ENCODE data around the gene TDG. TPM values are rescaled to one million over a fixed set of nuclear protein-coding genes. Genes with fewer than 3 reads are reported as not detected.

Gene TDG
- total RNA-seq, 4 donors from 2014 or later, result 23.4 to 42.2 (median 24.2) TPM

DNA sequence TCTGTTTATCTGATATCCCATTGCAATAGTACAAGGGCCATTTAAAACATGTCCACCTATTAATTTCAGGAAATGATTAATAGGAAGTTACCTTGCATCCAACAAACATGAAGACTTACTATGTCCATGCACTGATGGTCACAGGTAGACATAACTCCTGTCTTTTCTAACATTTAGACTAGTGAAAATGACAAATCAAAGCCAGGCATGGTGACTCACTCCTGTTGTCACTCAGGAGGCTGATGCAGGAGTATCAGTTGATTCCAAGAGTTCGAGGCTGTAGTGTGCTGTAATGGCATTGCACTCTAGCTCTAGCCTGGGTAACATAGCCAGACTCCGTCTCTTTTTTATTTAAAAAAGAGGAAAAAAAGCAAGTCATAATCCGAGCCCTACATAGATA, 20.7 kb upstream of the TDG start:
- Histone ChIP-seq H3K4me1 (no peaks in the 10 kb centered on the region), H3K27ac (no peak overlapping the region), H3K27me3 (no peaks in the 10 kb centered on the region), H3K4me3 (no peak overlapping the region), H3K9me3 (no peaks in the 10 kb centered on the region), H3K36me3 (peaks cover 94% of the 10 kb centered on the region)
- 95% methylated on average over 3 of the region's 3 CpGs for WGBS
- DNase-seq (ENCODE audit: low spot score in 2 of 2), result no peak
- TF ChIP-seq, protein P1, sequence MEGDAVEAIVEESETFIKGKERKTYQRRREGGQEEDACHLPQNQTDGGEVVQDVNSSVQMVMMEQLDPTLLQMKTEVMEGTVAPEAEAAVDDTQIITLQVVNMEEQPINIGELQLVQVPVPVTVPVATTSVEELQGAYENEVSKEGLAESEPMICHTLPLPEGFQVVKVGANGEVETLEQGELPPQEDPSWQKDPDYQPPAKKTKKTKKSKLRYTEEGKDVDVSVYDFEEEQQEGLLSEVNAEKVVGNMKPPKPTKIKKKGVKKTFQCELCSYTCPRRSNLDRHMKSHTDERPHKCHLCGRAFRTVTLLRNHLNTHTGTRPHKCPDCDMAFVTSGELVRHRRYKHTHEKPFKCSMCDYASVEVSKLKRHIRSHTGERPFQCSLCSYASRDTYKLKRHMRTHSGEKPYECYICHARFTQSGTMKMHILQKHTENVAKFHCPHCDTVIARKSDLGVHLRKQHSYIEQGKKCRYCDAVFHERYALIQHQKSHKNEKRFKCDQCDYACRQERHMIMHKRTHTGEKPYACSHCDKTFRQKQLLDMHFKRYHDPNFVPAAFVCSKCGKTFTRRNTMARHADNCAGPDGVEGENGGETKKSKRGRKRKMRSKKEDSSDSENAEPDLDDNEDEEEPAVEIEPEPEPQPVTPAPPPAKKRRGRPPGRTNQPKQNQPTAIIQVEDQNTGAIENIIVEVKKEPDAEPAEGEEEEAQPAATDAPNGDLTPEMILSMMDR (IDR thresholded peaks at IDR 0.05), result no peak
- TF ChIP-seq POLR2AphosphoS5 (IDR thresholded peaks at IDR 0.05) (no peak), EP300 (IDR thresholded peaks at IDR 0.05) (no peak), POLR2A (IDR thresholded peaks at IDR 0.05) (no peak)

DNA sequence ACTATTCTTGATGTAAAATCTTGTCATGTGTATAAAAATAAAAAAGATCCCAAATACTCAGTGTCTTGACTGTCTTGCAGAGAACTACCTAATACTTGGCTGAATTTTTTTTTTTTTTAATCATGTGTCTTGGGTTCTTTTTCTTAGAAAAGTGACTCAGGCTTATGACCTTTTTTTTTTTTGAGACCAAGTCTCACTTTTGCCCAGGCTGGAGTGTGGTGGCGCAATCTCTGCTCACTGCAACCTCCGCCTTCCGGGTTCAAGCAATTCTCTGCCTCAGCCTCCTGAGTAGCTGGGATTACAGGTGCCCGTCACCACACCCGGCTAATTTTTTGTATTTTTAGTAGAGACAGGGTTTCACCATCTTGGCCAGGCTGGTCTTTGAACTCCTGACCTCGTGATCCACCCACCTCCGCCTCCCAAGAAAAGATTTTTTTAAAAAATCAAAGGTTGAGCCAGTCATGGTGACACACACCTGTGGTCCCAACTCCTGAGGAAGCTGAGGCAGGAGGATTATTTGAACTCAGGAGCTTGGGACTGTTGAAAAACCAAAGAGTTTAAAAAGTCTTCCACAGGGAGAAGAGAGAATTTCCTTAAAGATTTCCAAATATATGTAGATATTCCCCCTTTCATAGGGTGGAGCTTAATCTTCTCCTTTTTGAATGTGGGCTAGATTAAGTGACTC, 17.7 kb upstream of the TDG start:
- Histone ChIP-seq H3K9me3 (no peaks in the 10 kb centered on the region), H3K36me3 (peaks cover 94% of the 10 kb centered on the region)
- WGBS, result 85% methylated on average over 7 of the region's 7 CpGs

GRCh38 chr12:103948746-103949406, 16.8 kb upstream of the TDG start:
- no peak overlapping the region for H3K4me3 ChIP-seq
- peaks cover 94% of the 10 kb centered on the region for H3K36me3 ChIP-seq
- 85% methylated on average over 13 of the region's 13 CpGs for WGBS
- no peak for TF ChIP-seq POLR2A (IDR thresholded peaks at IDR 0.05)
- no peak for TF ChIP-seq POLR2AphosphoS5 (IDR thresholded peaks at IDR 0.05)
- TF ChIP-seq EP300 (IDR thresholded peaks at IDR 0.05), result no peak
- TF ChIP-seq, protein P1 (IDR thresholded peaks at IDR 0.05), result no peak
- no peaks in the 10 kb centered on the region for H3K4me1 ChIP-seq
- no peak for DNase-seq (ENCODE audit: low spot score in 2 of 2)
- H3K27me3 ChIP-seq, result no peaks in the 10 kb centered on the region
- H3K27ac ChIP-seq, result no peak overlapping the region
- H3K9me3 ChIP-seq, result no peaks in the 10 kb centered on the region

More for the DNA sequence above, 17.7 kb upstream of the TDG start:
- no peak overlapping the region for H3K27ac ChIP-seq
- H3K4me3 ChIP-seq, result no peak overlapping the region
- no peak for DNase-seq (ENCODE audit: low spot score in 2 of 2)
- H3K27me3 ChIP-seq, result no peaks in the 10 kb centered on the region
- TF ChIP-seq, protein P1 (IDR thresholded peaks at IDR 0.05), result no peak
- TF ChIP-seq POLR2AphosphoS5 (IDR thresholded peaks at IDR 0.05) (no peak), POLR2A (IDR thresholded peaks at IDR 0.05) (no peak), EP300 (IDR thresholded peaks at IDR 0.05) (no peak)
- H3K4me1 ChIP-seq, result no peaks in the 10 kb centered on the region

DNA sequence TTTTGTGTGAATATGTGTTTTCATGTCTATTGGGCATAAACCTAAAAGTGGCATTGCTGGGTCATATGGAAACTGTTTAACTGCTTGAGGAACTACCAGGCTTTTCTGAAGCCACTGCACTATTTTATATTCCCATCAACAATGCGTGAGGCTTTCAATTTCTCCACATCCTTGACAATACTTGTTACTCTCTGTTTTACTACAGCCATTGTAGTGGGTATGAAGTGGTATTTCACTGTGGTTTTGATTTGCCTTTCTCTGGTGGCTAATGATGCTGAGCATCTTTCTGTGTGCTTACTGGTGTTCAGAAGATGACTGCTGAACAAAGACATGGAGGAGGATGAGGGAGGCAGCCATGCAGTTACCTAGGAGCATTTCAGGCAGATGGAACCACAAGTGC, 13.2 kb upstream of the TDG start:
- Histone ChIP-seq H3K4me1 (peaks cover 18% of the 10 kb centered on the region), H3K27ac (no peak overlapping the region), H3K4me3 (no peak overlapping the region), H3K36me3 (peaks cover 67% of the 10 kb centered on the region), H3K9me3 (no peaks in the 10 kb centered on the region), H3K27me3 (no peaks in the 10 kb centered on the region)
- TF ChIP-seq POLR2AphosphoS5 (IDR thresholded peaks at IDR 0.05), result no peak
- TF ChIP-seq EP300 (IDR thresholded peaks at IDR 0.05), result no peak
- TF ChIP-seq POLR2A (IDR thresholded peaks at IDR 0.05), result no peak
- TF ChIP-seq, protein P1 (IDR thresholded peaks at IDR 0.05), result no peak
- WGBS, result 92% methylated on average over 1 of the region's 1 CpG
- DNase-seq (ENCODE audit: low spot score in 2 of 2), result no peak

DNA sequence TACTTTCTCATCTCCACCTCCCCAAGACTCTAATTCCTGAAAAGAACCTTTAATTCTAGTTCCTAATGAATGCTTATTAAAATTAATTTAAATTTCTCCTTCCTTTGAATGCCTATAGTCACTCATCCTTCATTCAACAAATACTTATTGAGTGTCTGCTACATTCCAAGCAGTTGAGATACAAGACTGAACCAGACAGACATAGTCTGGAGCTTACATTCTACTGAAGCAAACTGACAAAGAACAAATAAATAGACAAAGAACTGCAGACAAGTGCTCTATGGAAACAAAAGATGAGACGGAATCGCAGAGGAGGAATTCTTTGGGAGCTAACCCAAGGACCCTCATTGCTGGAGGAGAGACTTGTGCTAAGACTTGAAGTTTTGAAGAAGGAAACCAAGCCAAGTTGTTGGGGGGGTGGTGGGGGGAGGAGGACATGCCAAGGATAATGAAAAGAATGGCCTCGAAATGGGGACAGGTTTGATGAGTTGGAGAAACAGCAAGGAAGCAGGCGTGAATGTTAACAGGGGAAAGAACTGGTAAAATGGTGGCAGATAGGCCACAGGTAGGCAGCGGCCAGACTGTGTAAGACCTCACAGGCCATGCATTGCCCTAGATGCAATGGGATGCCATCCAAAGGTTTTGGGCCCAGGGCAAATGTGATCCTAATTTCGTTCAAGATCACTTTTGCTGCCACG, 9.7 kb upstream of the TDG start:
- TF ChIP-seq, protein P1 (IDR thresholded peaks at IDR 0.05), result no peak
- no peak for TF ChIP-seq POLR2AphosphoS5 (IDR thresholded peaks at IDR 0.05)
- no peak for TF ChIP-seq POLR2A (IDR thresholded peaks at IDR 0.05)
- TF ChIP-seq EP300 (IDR thresholded peaks at IDR 0.05), result no peak
- peaks cover 20% of the 10 kb centered on the region for H3K4me1 ChIP-seq
- DNase-seq (ENCODE audit: low spot score in 2 of 2), result no peak
- peak overlapping the region; percentile 87 for H3K27ac ChIP-seq
- H3K9me3 ChIP-seq, result no peaks in the 10 kb centered on the region
- H3K27me3 ChIP-seq, result no peaks in the 10 kb centered on the region
- peaks cover 34% of the 10 kb centered on the region for H3K36me3 ChIP-seq
- peak overlapping the region; percentile 79 for H3K4me3 ChIP-seq
- WGBS, result 25% methylated on average over 7 of the region's 7 CpGs

All from suprapubic skin (tissue), 4 donors.